ENCODE measurements around the gene IPMK.

Gene IPMK

GRCh38 chr10:58178811-58179210 is 88.9 kb downstream of the IPMK start:
- no peak overlapping the region for H3K27ac ChIP-seq (ENCODE audit: extremely low read depth, low read depth, low read length)
- CTCF ChIA-PET: interaction anchor here (0.5 to 4.6 kb wide), 11 partner anchors 11 to 1058 kb away, joined by 3 to 103 read pairs (median 3); partner anchors contain the start of gene CISD1
- TF ChIP-seq ZNF335 (tag by site-specific recombination; conservative IDR thresholded peaks at IDR 0.05) (0 out of 2 replicates have a peak, but pooled peaks have one; percentile 21), ZNF664 (tag by site-specific recombination; IDR thresholded peaks at IDR 0.05) (no peak)
- H3K9me3 ChIP-seq (ENCODE audit: control insufficient read depth, insufficient read depth, low read depth, low read length): no peaks in the 10 kb centered on the region
- no peaks in the 10 kb centered on the region for H3K4me1 ChIP-seq (ENCODE audit: control insufficient read depth, insufficient read depth, low read length)
- H3K36me3 ChIP-seq (ENCODE audit: control insufficient read depth in 2 of 2, insufficient read depth in 1 of 2, low read length in 2 of 2): no peaks in the 10 kb centered on the region
- POLR2A ChIA-PET: interaction anchor here (0.9 kb wide), 1 partner anchor 90 kb away, joined by 4 read pairs; the partner anchor contains the start of gene CISD1
- H3K4me3 ChIP-seq (ENCODE audit: low read depth, low read length): no peak overlapping the region

- Histone ChIP-seq H3K9me3 (ENCODE audit: control insufficient read depth, insufficient read depth, low read depth, low read length) (no peaks in the 10 kb centered on the region), H3K4me1 (ENCODE audit: control insufficient read depth, insufficient read depth, low read length) (no peaks in the 10 kb centered on the region), H3K27ac (ENCODE audit: extremely low read depth, low read depth, low read length) (no peak overlapping the region), H3K36me3 (ENCODE audit: control insufficient read depth in 2 of 2, insufficient read depth in 1 of 2, low read length in 2 of 2) (no peaks in the 10 kb centered on the region), H3K4me3 (ENCODE audit: low read depth, low read length) (no peak overlapping the region)
- ChIA-PET POLR2A (no interaction called here), CTCF (interaction anchor here (0.5 to 4.6 kb wide), 27 partner anchors 9 to 1044 kb away, joined by 3 to 103 read pairs (median 4); partner anchors contain the start of genes CISD1 and IPMK)
- TF ChIP-seq ZNF654 (tag by site-specific recombination; IDR thresholded peaks at IDR 0.05; ENCODE audit: low read depth) (peak; percentile 80), ZNF26 (tag by site-specific recombination; IDR thresholded peaks at IDR 0.05) (no peak)
Measured at GRCh38 chr10:58177362-58177947, 90.2 kb downstream of the IPMK start.

GRCh38 chr10:58175990-58176900 is 91.4 kb downstream of the IPMK start:
- no peak for TF ChIP-seq ZNF701 (tag by site-specific recombination; IDR thresholded peaks at IDR 0.05)
- peak; percentile 97 for TF ChIP-seq REST (tag by site-specific recombination; IDR thresholded peaks at IDR 0.05)
- Histone ChIP-seq H3K4me3 (ENCODE audit: low read depth, low read length) (no peak overlapping the region), H3K4me1 (ENCODE audit: control insufficient read depth, insufficient read depth, low read length) (no peaks in the 10 kb centered on the region), H3K9me3 (ENCODE audit: control insufficient read depth, insufficient read depth, low read depth, low read length) (no peaks in the 10 kb centered on the region), H3K36me3 (ENCODE audit: control insufficient read depth in 2 of 2, insufficient read depth in 1 of 2, low read length in 2 of 2) (no peaks in the 10 kb centered on the region), H3K27ac (ENCODE audit: extremely low read depth, low read depth, low read length) (no peak overlapping the region)
- ChIA-PET POLR2A (no interaction called here), CTCF (interaction anchor here (0.6 to 4.6 kb wide), 9 partner anchors 8 to 920 kb away, joined by 3 to 103 read pairs (median 6); partner anchors contain the start of genes CISD1 and IPMK)

GRCh38 chr10:58174831-58175230 is 92.9 kb downstream of the IPMK start:
- TF ChIP-seq ZBTB17 (tag by site-specific recombination; IDR thresholded peaks at IDR 0.05) (no peak), ZNF629 (tag by site-specific recombination; IDR thresholded peaks at IDR 0.05) (no peak), ZNF37A (tag by site-specific recombination; IDR thresholded peaks at IDR 0.05) (no peak), ZNF76 (tag by site-specific recombination; IDR thresholded peaks at IDR 0.05; ENCODE audit: borderline replicate concordance, low read depth) (no peak), ZNF184 (tag by site-specific recombination; IDR thresholded peaks at IDR 0.05) (no peak), ZNF624 (tag by site-specific recombination; IDR thresholded peaks at IDR 0.05) (no peak), ZNF747 (tag by site-specific recombination; IDR thresholded peaks at IDR 0.05) (no peak), SALL2 (tag by site-specific recombination; IDR thresholded peaks at IDR 0.05; ENCODE audit: borderline replicate concordance) (no peak), ZSCAN5A (tag by site-specific recombination; IDR thresholded peaks at IDR 0.05) (no peak), ZBTB20 (tag by site-specific recombination; IDR thresholded peaks at IDR 0.05) (no peak), ZNF777 (tag by site-specific recombination; IDR thresholded peaks at IDR 0.05; ENCODE audit: borderline replicate concordance) (no peak), ZNF302 (tag by site-specific recombination; IDR thresholded peaks at IDR 0.05; ENCODE audit: low read depth) (no peak)
- no peaks in the 10 kb centered on the region for H3K9me3 ChIP-seq (ENCODE audit: control insufficient read depth, insufficient read depth, low read depth, low read length)
- no peak overlapping the region for H3K4me3 ChIP-seq (ENCODE audit: low read depth, low read length)
- CTCF ChIA-PET: interaction anchor here (0.9 kb wide), 1 partner anchor 116 kb away, joined by 3 read pairs; no protein-coding TSS in a partner anchor
- H3K27ac ChIP-seq (ENCODE audit: extremely low read depth, low read depth, low read length): no peak overlapping the region
- POLR2A ChIA-PET: no interaction called here
- no peaks in the 10 kb centered on the region for H3K4me1 ChIP-seq (ENCODE audit: control insufficient read depth, insufficient read depth, low read length)
- H3K36me3 ChIP-seq (ENCODE audit: control insufficient read depth in 2 of 2, insufficient read depth in 1 of 2, low read length in 2 of 2): no peaks in the 10 kb centered on the region

All from HEK293 (cell line).